ENCODE results near the gene CALB2. TPM values are rescaled to one million over a fixed set of nuclear protein-coding genes. Genes with fewer than 3 reads are reported as not detected.
"Not testable (repeated sequence)": the region's sequence is repeated elsewhere in the genome, so short reads cannot be mapped to it uniquely, and the experiment has no call there.

Gene CALB2
- 0.86 TPM for polyA plus RNA-seq (2013, experiment 1 of 2; ENCODE audit: insufficient read length)
- polyA plus RNA-seq (2013, experiment 2 of 2; ENCODE audit: insufficient read length), result 0.81 TPM

- DNase-seq, result peak; percentile 57
Observed at GRCh38 chr16:71358464-71358998, at the start of gene CALB2. Gene CALB2 (plus strand): TSS chr16:71358723. CDS start chr16:71358793, 70 bp downstream.

- no peak for DNase-seq
Observed at GRCh38 chr16:71311553-71312158, 46.9 kb upstream of the CALB2 start.

DNA sequence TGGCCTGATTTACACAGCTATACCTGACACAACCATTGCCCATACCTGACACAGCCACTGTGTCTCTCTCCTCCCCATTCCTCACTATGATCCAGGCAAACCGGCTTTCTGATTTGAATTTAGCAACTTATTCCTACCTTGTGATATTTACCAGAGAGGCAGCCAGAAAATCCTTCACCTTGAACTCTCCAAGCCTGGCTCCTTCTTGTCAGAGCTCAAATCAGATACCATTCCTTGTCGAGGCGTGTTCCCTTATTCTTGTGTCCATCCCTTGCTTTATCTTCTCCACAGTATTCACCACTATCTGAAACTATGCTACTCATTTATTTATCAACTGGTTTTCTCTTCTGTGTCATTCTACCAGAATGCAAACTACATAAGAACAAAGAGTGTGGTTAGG is 44.9 kb upstream of the CALB2 start:
- not testable (repeated sequence) for DNase-seq

DNA sequence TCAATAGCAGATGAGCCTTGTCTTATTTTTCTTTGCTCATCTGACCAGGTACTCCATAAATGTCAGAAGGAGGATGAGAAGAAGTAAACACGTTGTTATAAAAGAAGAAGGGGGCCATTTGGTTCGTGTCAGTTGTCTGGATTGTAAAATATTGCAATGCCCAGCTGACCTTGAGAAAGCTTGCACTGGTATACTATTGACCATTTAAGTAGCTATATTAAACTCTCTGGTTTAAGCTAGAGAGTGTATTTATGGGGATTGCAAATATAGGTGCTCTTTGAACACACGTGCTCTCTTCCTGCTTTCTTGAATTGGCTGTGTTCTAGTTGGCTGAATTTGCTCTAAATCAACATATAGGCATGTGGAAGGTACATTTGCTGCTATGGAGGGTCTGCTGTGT is 43.3 kb upstream of the CALB2 start:
- DNase-seq, result no peak

DNA sequence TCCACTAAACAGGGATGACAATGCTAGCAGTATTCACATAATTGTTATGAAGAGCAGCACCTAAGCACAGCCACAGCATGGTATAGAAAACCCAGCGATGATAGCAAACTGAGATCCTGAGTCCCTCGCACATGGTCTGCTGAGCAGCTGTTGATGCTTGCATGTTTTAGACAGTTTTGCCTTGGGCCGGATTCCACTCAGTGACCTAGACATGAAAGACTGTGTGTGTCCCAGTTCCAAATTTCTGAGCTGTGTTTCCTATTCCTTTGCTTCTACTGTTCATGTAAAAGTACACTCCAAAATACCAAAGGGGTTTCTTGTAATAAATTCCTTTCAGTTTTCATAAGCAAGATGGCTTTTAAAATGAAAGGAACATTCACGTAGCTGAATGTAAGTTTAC is 38.5 kb upstream of the CALB2 start:
- DNase-seq, result no peak

GRCh38 chr16:71327720-71328119 is 30.8 kb upstream of the CALB2 start:
- DNase-seq, result no peak

DNA sequence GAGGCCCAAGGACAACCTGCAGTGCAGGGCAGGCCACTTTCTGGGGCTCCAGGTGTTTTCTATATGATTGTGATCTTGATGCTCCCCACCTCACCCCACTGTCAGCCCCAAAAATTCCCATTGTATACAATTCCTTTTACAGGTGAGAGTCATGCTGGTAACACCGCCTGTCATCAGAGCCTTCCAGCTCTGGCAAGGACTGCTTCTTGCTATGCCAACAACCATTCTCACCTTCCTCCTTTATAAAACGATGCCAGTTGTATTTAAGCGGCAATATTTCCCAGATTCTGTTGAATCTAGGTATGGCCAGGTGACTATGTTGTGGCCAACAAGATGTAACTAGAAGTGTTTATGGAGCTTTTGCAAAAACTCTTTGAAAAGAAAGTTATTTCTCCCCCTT is 30.4 kb upstream of the CALB2 start:
- DNase-seq, result no peak

GRCh38 chr16:71337631-71338030 is 20.9 kb upstream of the CALB2 start:
- no peak for DNase-seq

DNA sequence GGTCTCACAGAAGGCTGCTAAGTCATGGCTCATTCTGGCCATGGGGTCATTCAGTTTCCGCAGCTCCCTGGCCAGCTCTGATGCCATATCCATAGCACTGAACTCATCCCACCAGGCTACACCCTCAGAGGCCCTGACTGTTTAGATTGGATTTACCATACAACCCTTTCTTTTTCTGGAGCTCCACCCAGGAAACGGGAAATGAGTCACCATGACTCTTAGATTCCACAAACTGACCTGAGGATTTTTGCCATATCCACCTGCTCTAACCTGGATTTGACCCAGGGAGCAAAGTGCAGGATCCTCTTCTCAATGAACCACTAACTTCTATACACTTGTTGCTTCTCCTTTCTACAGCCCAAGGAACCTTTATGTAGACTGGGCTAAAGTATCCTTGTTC is 20.3 kb upstream of the CALB2 start:
- no peak for DNase-seq

- no peak for DNase-seq
Observed at GRCh38 chr16:71338632-71339031, 19.9 kb upstream of the CALB2 start.

DNA sequence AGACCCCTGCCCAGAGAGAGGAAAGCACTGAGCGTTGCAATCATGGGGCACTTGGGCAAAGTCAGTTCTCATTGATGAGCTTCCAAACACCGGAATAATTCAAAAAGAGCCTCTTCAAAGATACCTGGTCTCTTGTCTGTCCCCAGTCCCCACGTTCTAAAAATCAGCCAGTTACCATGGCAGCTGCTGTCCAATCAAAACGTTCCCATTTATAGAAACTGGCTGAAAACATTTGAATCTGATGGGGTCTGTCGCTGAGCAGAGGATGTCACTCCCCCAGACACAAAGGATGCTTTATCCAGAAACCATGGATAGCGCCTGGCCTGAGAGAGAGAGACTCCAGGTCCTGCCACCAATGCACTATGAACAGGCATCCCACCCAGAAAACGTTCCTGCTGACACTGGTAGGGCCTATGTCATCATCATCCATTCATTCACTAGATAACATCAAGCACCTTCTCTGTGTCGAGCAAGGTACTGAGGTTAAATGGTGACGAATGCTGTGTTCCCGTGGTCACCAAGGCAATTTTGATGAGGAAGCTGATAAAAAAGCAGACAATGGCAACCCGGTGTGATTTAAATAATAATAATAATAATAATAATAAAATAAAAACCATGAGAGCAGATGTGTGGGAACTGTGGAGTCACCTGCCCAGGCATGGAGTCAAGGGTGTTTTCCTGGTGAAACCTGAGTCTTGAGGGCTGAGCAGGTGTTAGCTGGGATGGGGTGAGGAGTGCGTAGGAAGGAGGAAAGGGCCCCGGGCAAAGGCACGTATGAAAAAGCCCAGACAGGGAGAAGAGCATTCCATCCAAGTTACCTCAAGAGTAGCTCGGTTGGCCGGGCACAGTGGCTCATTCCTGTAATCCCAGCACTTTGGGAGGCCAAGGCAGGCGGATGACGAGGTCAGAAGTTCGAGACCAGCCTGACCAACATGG is 19.0 kb upstream of the CALB2 start:
- DNase-seq, result no peak

DNA sequence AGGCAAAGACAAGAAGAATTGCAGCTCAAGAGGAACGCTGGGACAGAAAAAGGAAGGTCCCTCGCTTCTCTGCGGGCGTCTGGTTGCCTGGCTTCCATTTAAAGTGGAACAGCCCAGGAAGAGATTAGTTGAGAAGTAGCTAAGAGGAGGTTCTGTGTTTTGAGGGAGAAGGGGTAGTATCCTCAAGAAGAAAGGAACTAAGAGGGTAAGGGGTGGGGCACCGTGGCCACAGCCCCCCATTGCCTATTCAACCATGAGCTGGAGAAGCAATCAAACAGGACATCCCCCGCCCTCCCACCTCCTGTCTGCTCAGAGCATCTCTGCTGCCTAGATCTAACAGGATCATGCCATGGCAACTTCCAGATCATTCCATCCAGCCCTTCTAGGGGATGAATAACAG is 18.1 kb upstream of the CALB2 start:
- no peak for DNase-seq

DNA sequence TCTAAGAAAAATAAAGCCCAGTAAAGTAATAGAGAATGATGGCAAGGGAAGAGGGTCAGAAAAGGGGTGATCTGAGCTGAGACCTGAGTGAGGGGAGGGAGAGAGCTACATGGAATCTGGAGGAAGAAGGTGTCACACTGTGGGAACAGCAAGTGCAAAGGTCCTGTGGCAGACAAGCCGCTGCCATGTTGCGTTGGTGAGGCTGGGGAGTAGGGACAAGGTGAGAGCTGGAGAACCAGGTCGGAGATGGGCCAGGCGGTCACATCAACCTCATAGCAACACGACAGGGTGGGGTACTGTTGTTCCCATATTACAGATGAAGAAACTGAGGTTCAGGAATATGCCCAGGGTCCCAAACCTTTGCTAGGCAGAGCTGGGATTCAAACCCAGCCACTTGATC is 16.6 kb upstream of the CALB2 start:
- DNase-seq, result no peak

DNA sequence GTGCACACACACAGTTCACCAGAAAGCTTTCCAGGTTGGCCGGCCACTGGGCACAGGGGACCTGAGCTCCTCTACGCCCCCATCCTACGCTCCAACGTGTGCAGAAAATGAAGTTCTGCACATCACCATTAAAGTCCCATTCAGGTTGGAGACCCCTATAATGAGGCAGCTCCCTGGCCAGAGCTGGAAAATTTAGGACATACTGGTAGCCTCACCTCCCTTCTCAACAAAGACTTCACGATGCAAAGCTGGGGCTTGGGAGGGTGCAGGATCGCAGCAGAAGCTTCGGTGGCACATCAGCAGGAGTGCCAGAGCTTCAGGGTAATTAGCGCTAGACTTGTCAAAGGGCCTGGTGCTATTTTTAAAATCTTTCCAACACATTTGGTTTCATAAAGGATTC is 15.4 kb upstream of the CALB2 start:
- DNase-seq, result no peak

- no peak for DNase-seq
Observed at GRCh38 chr16:71344315-71344905, 14.1 kb upstream of the CALB2 start.

DNA sequence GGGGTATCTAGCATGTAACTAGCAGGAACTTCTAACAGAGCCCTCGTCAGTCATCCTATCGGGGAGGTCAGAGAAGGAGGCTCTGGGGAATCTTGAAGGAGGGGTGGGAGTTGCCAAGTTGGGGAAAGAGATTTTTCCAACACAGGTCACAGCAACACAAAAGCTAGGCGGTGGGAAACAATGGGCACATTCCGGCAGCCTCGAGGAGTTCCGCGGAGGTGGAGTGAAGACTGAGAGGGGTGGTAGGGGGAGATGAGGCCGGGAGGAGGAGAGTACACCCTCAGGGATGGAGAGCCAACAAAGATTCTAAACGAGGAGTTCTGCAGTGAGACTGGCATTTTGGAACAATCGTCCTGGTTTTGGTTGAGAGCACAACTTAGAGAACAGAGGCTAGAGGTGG is 13.5 kb upstream of the CALB2 start:
- no peak for DNase-seq

DNA sequence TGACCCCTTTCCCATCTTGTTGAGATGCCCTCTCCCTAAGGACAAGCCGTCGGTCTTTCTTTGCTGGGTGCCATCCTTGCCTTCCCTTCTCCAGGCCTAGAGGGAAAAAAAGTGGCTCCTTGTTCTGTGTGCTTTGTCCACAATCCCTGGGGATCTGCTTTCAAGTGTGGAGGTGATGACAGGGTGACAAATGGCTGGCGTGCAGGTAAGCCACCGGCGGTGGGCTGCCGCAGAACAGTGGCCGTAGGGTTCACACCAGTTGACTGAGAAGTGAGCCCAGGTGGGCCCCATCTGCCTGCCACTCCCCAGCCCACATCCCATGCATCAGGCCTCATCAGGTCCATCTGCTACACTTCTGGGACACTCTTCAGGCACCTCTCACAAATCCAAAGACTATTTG is 11.4 kb upstream of the CALB2 start:
- no peak for DNase-seq

- DNase-seq, result no peak
Observed at GRCh38 chr16:71348262-71349085, 10.0 kb upstream of the CALB2 start.

DNA sequence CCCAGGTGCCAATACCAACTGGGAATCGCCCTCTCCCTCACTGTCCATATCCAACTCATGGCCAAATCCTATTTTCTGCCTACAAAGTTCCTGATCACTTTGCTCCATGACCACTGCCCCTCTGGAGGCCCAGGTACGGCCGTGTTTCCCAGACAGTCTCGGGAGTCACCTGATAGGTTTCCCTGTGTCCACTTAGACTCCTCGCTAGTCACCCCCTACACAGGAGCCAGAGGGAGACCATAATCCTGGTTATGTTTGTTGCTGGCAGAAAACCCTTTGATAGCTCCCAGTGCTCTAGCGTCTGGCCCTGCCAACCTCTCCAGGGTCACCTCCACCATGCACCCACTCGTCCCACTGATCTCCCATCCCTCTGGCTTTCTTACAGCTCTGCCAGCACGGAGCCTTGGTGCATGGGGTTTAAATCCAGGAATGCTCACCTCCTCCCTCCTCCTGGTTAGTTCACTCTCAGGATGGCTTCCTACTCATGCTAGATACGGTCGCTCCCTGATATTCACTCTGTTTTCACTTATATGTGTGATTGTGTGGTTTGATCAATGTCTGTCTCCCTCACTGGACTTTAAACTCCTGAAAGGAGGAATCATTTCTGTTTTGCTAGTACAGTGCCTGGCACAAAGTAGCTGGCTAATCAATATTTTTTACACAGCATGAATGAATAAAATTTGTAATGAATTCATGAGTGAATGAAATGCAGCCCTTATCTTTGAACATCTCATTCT is 7.5 kb upstream of the CALB2 start:
- DNase-seq, result no peak

- DNase-seq, result no peak
Observed at GRCh38 chr16:71351558-71351901, 7.0 kb upstream of the CALB2 start.

GRCh38 chr16:71352466-71352865 is 6.1 kb upstream of the CALB2 start:
- DNase-seq, result no peak

DNA sequence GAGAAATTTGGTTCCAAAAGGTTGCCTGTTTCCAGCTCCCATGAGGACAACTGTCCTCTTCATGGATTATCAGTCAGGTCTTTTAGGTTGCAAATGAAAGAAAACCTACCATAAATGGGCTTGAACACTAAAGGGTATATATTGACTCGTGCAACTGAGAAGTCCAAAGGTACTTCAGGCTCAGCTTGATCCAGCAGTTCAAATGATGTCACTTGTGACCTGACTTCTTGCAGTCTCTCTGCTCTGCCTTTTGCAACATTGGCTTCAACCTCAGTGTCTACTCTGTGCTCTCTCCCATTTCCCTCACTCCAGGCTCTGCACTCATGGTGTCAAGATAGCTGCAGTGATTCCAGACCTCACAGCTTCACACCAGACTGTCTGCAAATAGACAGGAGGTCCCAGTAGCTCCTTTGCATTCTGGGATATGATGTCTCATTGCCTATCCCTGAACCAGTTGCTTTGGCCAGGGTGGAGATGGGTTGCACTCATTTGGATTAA is 5.5 kb upstream of the CALB2 start:
- no peak for DNase-seq
